ENCODE results near the gene GALR3. TPM values are rescaled to one million over a fixed set of nuclear protein-coding genes. Genes with fewer than 3 reads are reported as not detected.

GALR3 gene
- total RNA-seq, 1 donor: under 0.01 TPM

DNA sequence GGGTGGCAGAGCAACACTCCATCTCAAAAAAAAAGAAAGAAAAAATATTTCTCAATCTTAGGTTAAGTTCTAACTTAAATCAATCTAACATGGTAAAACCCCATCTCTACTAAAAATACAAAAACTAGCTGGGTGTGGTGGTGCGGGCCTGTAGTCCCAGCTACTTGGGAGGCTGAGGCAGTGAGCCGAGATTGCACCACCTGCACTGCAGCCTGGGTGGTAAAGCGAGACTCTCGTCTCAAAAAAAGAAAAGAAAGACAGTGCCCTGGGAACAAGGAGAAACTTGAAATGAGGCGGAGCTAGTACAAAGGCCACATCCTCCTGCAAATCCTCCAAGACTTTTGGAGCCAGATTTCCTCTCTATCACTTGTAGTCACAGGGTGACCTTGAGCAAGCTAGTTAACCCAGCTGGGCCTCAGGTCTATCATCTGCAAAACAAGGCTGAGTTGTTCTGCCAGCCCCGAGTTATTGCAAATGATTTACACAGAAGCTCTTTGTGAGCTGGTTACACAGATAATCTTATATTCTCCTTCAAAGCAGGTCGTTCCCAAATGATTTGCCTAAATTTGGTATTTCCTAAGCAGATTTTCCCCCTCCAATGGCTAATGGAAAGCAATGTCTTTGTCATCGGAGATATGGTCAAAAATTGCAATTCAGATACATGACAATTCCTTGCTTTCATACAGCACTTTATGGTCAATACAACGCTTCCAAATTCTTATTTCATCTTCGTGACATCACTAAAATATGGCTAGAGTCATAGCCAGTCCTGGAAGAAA is 19.0 kb downstream of the GALR3 start:
- no peak overlapping the region for H3K4me3 ChIP-seq (ENCODE audit: low read depth, low read length)
- no peak for DNase-seq (ENCODE audit: low read depth)
- TF ChIP-seq, protein P1, sequence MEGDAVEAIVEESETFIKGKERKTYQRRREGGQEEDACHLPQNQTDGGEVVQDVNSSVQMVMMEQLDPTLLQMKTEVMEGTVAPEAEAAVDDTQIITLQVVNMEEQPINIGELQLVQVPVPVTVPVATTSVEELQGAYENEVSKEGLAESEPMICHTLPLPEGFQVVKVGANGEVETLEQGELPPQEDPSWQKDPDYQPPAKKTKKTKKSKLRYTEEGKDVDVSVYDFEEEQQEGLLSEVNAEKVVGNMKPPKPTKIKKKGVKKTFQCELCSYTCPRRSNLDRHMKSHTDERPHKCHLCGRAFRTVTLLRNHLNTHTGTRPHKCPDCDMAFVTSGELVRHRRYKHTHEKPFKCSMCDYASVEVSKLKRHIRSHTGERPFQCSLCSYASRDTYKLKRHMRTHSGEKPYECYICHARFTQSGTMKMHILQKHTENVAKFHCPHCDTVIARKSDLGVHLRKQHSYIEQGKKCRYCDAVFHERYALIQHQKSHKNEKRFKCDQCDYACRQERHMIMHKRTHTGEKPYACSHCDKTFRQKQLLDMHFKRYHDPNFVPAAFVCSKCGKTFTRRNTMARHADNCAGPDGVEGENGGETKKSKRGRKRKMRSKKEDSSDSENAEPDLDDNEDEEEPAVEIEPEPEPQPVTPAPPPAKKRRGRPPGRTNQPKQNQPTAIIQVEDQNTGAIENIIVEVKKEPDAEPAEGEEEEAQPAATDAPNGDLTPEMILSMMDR (IDR thresholded peaks at IDR 0.05; ENCODE audit: insufficient read depth, low read depth, low read length): no peak

DNA sequence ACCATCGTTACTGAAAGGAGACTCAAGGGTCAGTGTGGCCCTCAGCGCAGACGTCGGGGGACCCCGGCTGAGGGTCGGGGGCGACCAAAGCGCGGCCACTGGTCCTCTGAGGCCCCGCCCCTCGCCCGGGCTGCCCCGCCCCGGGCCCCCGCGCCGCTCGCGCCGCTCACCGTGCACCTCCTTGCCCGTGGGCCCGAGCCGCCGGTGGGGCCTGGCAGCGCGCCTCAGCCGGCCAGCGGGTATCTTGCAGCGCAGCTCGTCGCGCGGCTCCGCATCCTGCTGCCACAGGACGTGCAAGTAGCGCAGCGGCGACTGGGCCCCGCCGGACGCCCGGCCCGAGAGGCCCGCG is 20.5 kb downstream of the GALR3 start:
- no peak for DNase-seq (ENCODE audit: low read depth)
- peak overlapping the region; percentile 81 for H3K4me3 ChIP-seq (ENCODE audit: low read depth, low read length)
- TF ChIP-seq, protein P1 (IDR thresholded peaks at IDR 0.05; ENCODE audit: insufficient read depth, low read depth, low read length): no peak

DNA sequence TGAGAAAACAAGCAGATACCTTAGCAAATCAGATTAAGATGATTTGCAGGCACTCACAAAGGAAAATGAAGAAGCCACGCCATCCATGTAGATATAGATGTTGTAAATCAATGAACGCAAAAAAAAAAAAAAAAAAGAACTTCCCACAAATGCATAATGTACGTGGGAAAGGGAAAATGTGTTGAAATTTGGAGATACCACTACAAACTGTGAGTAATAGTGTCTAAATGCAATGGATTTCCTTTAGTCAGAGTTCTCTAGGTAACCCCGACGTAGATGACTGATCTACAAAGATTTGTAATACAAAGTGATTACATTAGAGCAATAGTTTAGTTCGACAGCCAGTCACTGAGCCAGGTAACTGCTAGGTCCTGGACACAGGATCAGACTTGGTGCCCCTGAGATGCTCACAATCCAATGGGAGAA is 21.7 kb downstream of the GALR3 start:
- no peak for DNase-seq (ENCODE audit: low read depth)
- TF ChIP-seq, protein P1 (IDR thresholded peaks at IDR 0.05; ENCODE audit: insufficient read depth, low read depth, low read length): no peak
- H3K4me3 ChIP-seq (ENCODE audit: low read depth, low read length): peak overlapping the region; percentile 81

DNA sequence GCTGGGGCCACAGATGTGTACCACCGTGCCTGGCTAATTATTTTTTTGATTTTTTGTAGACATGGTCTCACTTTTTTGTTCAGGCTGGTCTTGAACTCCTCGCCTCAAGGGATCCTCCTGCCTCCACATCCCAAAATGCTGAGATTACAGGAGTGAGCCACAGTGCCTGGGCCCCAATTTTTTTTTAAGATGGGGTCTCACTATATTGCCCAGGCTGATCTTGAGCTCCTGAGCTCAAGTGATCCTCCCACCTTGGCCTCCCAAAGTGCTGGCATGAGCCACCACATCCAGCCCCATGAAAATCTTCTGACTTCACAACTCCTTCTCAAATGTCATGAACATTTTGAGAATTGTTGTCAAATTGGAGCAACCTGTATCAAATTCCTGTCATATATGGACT is 23.3 kb downstream of the GALR3 start:
- DNase-seq (ENCODE audit: low read depth): no peak
- H3K4me3 ChIP-seq (ENCODE audit: low read depth, low read length): no peak overlapping the region
- TF ChIP-seq, protein P1 (IDR thresholded peaks at IDR 0.05; ENCODE audit: insufficient read depth, low read depth, low read length): no peak

DNA sequence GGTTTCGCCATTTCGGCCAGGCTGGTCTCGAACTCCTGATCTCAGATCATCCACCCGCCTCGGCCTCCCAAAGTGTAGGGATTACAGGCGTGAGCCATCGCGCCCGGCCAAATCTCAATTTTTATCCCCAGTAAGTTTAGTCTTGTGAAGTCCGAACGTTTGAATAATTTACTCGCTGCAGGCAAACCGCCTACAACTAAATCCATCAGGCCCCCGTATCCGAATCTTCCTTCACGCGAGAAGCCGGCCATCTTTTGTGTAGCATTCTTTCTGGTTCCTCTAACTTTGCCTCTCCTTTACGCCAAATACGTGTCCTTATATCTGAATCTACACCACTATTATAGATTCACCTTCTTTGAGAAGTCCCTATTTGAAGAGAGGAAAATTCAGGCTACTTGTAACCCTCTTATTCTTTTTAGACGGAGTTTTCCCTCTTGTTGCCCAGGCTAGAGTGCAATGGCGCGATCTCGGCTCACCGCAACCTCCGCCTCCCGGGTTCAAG is 25.5 kb downstream of the GALR3 start:
- TF ChIP-seq, protein P1 (IDR thresholded peaks at IDR 0.05; ENCODE audit: insufficient read depth, low read depth, low read length): no peak
- peak; percentile 58 for DNase-seq (ENCODE audit: low read depth)
- peak overlapping the region; percentile 94 for H3K4me3 ChIP-seq (ENCODE audit: low read depth, low read length)

DNA sequence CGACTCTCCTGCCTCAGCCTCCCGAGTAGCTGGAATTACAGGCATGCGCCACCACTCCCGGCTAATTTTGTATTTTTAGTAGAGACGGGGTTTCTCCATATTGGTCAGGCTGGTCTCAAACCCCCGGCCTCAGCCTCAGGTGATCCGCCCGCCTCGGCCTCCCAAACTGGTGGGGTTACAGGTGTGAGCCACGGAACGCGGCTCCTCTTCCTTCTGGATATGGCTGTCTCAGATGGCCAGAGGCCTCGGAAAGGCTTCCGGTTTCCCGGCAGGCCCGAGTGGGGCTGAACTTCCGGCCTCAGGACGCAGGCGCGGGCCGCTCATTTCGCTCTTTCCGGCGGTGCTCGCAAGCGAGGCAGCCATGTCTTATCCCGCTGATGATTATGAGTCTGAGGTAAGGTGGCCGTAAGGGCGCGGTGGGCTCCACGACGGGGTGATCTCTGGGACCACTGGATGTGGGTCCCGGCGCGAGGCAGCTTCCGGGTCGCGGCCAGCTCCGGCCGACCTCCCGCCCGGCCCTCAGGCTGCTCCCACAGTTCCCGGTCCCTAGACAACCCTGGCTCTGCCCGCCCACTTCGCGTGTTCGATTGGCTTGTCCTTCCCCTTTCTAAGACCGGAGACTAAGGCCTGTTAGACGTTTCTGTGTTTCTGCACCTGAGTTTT is 26.0 kb downstream of the GALR3 start, which contains the start of gene EIF3L:
EIF3L (plus strand) TSS at position 331 of the 663 bp plus-strand sequence; CDS start at position 362, 31 bp downstream.
- TF ChIP-seq, protein P1 (IDR thresholded peaks at IDR 0.05; ENCODE audit: insufficient read depth, low read depth, low read length): no peak
- peak within 1 kb of the TSS; percentile 94 for H3K4me3 ChIP-seq (ENCODE audit: low read depth, low read length)
- DNase-seq (ENCODE audit: low read depth): peak; percentile 91

All from fibroblast of villous mesenchyme (primary cell).